ENCODE results near the gene TTLL11. TPM values are rescaled to one million over a fixed set of nuclear protein-coding genes. Genes with fewer than 3 reads are reported as not detected.
"Not testable (repeated sequence)": the region's sequence is repeated elsewhere in the genome, so short reads cannot be mapped to it uniquely, and the experiment has no call there.

Gene TTLL11
- total RNA-seq, 1 donor from 2014 or later = 3.6 TPM

GRCh38 chr9:121801579-121801978, 291.5 kb downstream of the TTLL11 start:
- H3K27me3 Mint-ChIP-seq = peaks cover 5% of the 10 kb centered on the region
- no peak overlapping the region for H3K4me3 Mint-ChIP-seq
- peaks cover 11% of the 10 kb centered on the region for H3K9me3 Mint-ChIP-seq
- H3K4me1 Mint-ChIP-seq = no peaks in the 10 kb centered on the region
- ChIA-PET CTCF (no interaction called here), POLR2A (no interaction called here)
- H3K27ac Mint-ChIP-seq = no peak overlapping the region
- no peak for ATAC-seq (ENCODE audit: low read depth)
- intact Hi-C loops (cut with micrococcal nuclease) = no loop called here
- TF ChIP-seq, protein P1, sequence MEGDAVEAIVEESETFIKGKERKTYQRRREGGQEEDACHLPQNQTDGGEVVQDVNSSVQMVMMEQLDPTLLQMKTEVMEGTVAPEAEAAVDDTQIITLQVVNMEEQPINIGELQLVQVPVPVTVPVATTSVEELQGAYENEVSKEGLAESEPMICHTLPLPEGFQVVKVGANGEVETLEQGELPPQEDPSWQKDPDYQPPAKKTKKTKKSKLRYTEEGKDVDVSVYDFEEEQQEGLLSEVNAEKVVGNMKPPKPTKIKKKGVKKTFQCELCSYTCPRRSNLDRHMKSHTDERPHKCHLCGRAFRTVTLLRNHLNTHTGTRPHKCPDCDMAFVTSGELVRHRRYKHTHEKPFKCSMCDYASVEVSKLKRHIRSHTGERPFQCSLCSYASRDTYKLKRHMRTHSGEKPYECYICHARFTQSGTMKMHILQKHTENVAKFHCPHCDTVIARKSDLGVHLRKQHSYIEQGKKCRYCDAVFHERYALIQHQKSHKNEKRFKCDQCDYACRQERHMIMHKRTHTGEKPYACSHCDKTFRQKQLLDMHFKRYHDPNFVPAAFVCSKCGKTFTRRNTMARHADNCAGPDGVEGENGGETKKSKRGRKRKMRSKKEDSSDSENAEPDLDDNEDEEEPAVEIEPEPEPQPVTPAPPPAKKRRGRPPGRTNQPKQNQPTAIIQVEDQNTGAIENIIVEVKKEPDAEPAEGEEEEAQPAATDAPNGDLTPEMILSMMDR (IDR thresholded peaks at IDR 0.05) = no peak
- DNase-seq = no peak
- H3K36me3 Mint-ChIP-seq (ENCODE audit: low read depth) = no peaks in the 10 kb centered on the region

DNA sequence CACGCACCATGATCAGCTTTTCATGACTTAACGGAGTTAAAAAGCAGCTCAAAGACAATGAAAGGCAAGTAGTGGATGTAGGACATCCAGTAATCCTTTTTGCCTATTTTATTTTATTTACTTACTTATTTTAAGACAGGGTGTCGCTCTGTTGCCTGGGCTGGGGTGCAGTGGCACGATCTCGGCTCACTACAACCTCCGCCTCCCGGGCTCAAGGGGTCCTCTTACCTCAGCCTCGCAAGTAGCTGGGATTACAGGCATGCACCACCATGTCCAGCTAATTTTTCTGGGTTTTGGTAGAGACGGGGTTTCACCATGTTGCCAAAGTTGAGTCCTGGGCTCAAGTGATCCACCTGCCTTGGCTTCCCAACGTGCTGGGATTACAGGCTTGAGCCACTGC, 292.7 kb downstream of the TTLL11 start:
- TF ChIP-seq, protein P1 (IDR thresholded peaks at IDR 0.05) = no peak
- DNase-seq (no peak), ATAC-seq (ENCODE audit: low read depth) (no peak)
- ChIA-PET CTCF (no interaction called here), POLR2A (no interaction called here)
- no peak overlapping the region for H3K27ac Mint-ChIP-seq
- H3K4me1 Mint-ChIP-seq = no peaks in the 10 kb centered on the region
- intact Hi-C loops (cut with micrococcal nuclease) = no loop called here
- no peak overlapping the region for H3K4me3 Mint-ChIP-seq
- no peaks in the 10 kb centered on the region for H3K36me3 Mint-ChIP-seq (ENCODE audit: low read depth)
- peaks cover 11% of the 10 kb centered on the region for H3K9me3 Mint-ChIP-seq
- H3K27me3 Mint-ChIP-seq = peaks cover 5% of the 10 kb centered on the region

- CTCF ChIA-PET = no interaction called here
- H3K36me3 Mint-ChIP-seq (ENCODE audit: low read depth) = no peaks in the 10 kb centered on the region
- H3K9me3 Mint-ChIP-seq = peaks cover 1% of the 10 kb centered on the region
- POLR2A ChIA-PET = no interaction called here
- intact Hi-C loops (cut with micrococcal nuclease) = no loop called here
- H3K4me1 Mint-ChIP-seq = no peaks in the 10 kb centered on the region
- DNase-seq (no peak), ATAC-seq (ENCODE audit: low read depth) (no peak)
- TF ChIP-seq, protein P1 (IDR thresholded peaks at IDR 0.05) = no peak
- no peak overlapping the region for H3K4me3 Mint-ChIP-seq
- H3K27ac Mint-ChIP-seq = no peak overlapping the region
- peaks cover 5% of the 10 kb centered on the region for H3K27me3 Mint-ChIP-seq
Measured at GRCh38 chr9:121798941-121799340, 294.2 kb downstream of the TTLL11 start.

GRCh38 chr9:121797081-121797480, 296.0 kb downstream of the TTLL11 start:
- H3K4me1 Mint-ChIP-seq = no peaks in the 10 kb centered on the region
- ChIA-PET CTCF (no interaction called here), POLR2A (no interaction called here)
- TF ChIP-seq, protein P1 (IDR thresholded peaks at IDR 0.05) = no peak
- H3K9me3 Mint-ChIP-seq = no peaks in the 10 kb centered on the region
- H3K36me3 Mint-ChIP-seq (ENCODE audit: low read depth) = no peaks in the 10 kb centered on the region
- intact Hi-C loops (cut with micrococcal nuclease) = no loop called here
- DNase-seq (no peak), ATAC-seq (ENCODE audit: low read depth) (no peak)
- no peak overlapping the region for H3K4me3 Mint-ChIP-seq
- H3K27ac Mint-ChIP-seq = no peak overlapping the region
- peaks cover 5% of the 10 kb centered on the region for H3K27me3 Mint-ChIP-seq

DNA sequence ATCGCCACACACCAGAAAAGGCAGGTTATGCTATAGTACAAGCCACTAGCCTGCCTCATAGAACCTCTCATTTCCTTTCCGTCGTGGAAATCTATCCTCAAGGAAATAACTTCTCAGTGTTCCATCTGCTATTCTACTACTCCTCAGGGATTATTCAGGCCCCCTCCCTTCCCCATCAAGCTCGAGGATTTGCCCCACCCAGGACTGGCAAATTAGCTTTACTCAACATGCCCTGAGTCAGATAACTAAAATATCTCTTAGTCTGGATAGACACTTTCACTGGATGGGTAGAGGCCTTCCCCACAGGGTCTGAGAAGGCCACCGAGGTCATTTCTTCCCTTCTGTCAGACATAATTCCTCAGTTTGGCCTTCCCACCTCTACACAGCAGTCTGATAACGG, 298.8 kb downstream of the TTLL11 start:
- ATAC-seq (ENCODE audit: low read depth); H3K36me3 Mint-ChIP-seq (ENCODE audit: low read depth); H3K27me3 Mint-ChIP-seq; H3K4me3 Mint-ChIP-seq; DNase-seq; H3K27ac Mint-ChIP-seq; intact Hi-C loops (cut with micrococcal nuclease); H3K4me1 Mint-ChIP-seq; H3K9me3 Mint-ChIP-seq; CTCF ChIA-PET: not testable (repeated sequence)
- POLR2A ChIA-PET = interaction anchor here (0.6 kb wide), 1 partner anchor 696 kb away, joined by 4 read pairs; no protein-coding TSS in a partner anchor

DNA sequence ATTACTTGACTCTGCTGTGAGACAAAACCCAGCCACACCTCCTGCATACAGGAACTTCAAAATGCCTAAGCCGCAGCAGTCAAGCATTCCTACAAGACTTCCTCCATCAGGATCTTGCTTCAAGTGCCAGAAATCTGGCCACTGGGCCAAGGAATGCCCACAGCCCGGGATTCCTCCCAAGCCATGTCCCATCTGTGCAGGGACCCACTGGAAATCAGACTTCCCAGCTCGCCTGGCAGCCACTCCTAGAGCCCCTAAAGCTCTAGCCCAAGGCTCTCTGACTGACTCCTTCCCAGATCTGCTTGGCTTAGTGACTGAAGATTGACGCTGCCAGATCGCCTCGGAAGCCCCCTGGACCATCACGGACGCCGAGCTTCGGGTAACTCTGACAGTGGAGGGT, 300.6 kb downstream of the TTLL11 start:
- H3K4me1 Mint-ChIP-seq; DNase-seq; H3K9me3 Mint-ChIP-seq; ATAC-seq (ENCODE audit: low read depth); H3K27ac Mint-ChIP-seq; H3K4me3 Mint-ChIP-seq; H3K27me3 Mint-ChIP-seq; H3K36me3 Mint-ChIP-seq (ENCODE audit: low read depth); POLR2A ChIA-PET; intact Hi-C loops (cut with micrococcal nuclease); CTCF ChIA-PET: not testable (repeated sequence)

All from activated B cell treated with CpG ODN at 0.5 μM for 24 hours (primary cell).